GM19467 (cell line): ENCODE data around the gene SLC15A4.
"Not testable (repeated sequence)": the region's sequence is repeated elsewhere in the genome, so short reads cannot be mapped to it uniquely, and the experiment has no call there.

Experiments used
- ATAC-seq: cut with Tn5 transposase; IDR thresholded peaks from one replicate; pipeline ENCODE4 v1.9.1; 2021; ENCODE audit warnings: mild to moderate bottlenecking, moderate library complexity; ENCODE audit not compliant: unreplicated experiment

Gene SLC15A4

DNA sequence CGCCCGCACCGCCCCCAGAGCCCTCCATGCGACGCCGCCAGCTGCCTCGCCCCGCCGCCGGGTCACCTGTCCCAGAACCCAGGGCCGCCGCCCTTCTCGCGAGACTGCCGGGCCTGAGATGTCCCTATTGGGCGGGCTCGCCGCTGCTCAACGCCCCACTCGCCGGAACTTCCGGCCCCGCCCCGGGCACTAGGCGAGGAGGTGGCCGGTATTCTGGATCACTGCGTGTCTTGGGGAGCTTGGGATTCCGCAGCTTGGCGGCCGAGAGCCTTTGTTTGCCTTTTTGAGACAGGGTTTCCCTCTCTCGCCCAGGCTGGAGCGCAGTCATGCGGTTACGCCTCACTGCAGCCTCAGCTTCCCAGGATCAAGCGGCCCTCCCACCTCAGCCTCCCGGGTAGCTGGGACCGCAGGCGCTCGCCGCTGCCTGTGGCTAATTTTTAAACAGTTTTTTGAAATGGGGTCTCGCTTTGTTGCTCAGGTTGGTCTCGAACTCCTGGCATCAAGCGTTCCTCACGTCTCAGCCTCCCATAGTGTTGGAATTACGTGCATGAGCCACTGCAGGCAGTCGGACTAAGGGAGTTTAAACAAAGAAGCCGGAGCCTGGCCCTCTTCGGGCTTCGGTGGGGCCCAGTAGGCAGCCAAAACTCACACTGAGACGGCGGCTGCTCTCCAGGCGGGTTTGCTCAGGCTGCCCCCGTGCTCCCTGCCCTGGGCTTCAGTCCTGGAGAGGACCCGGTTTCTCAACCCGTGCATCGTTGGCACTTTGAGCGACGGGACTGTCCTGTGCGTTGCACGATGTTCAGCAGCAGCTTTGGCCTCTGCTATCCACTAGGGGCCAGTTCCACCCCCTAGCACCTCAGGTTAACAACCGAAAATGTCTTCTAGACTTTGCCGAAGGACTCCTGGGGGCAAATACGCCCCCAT is at the start of gene SLC15A4:
SLC15A4 (minus strand) TSS at position 43 of the 924 bp plus-strand sequence; CDS start at position 28, 15 bp downstream.
- peak; percentile 84 for ATAC-seq

DNA sequence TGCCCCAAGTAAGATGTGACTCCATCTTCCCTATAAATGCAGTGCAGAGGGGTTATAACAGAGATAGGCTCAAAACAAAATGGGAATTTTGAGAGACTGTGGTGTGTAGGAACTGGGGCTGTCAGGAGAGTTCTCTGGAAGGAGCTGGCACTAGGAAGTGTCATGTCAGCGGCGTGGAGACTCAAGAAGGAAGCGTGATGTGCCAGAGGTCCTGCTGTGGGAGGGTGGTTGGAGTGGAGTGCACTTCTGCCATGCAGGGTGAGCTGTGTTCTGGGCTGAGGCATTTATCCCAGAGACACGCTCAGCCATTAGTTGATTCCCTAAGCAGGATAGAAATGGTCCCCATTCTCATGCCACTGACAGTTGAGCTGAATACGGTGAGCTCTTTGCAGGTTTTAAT is 48.5 kb upstream of the SLC15A4 start:
- no peak for ATAC-seq

DNA sequence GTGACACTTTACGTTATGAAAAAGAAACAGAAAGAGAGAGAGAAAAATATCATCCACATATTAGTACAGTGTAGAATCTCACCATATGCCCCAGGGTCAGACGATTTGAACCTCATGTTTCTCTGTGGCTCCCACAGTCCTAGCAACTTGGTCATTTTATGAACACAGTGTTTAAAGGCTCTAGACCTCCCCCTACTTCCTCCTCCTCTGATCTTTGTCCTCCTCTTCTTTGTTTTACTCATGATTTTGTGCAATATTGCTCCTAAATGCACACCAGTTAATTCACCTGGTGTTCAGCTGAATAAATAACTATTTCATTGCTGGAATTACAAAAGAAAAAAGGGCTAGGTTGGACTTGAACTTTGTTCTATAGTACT is 47.7 kb upstream of the SLC15A4 start:
- ATAC-seq = no peak

DNA sequence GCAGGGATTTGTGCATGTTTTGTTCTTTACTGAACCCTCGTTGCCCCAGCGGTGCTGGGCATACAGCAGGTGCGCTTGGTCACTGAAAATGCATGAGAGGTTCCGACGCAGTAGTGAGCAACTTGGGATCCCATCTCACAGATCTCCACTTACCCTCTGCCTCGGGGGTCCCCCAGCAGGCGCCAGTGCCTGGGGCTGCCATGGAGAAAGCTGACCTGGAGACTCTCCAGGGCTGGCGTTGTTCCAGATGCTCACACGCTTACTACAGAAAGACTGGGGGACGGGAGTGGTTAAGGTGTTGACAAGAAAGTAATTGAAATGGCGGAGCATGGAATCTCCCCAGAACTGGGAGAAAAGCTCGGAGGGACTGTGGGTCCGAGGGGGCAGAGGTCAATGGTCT is 43.7 kb upstream of the SLC15A4 start:
- ATAC-seq = no peak

DNA sequence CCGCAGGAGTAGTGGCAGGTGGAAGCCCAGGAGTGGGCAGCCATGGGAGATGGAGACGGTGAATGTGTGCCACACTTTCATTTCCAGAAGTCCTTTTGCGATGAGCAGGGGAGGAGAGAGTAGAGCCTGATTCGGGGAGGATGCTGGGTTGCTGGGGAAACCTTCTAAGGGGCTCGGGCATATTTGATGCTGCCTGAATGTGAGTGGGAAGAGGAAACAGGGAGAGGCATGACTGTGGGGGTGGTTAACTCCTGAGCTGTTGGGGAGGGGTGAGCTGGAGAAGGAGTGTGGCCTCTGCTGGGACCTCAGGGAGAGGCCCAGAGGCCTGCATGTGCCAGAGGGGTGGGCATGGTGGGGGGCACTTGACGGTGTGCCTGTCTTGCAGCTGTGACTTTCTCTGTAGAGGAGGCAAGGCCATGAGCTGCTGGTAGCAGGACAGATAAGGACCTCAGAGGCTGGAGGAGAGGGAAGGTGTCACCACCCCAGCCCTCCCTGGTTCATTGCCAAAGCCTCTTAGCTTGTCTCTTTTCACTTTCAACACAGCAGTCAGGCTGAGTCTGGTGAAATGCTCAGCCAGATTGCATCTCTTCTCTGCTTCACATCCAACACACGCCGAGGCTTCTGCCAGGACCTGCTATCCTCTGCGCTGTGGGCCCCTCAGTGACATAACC is 40.9 kb upstream of the SLC15A4 start:
- no peak for ATAC-seq

DNA sequence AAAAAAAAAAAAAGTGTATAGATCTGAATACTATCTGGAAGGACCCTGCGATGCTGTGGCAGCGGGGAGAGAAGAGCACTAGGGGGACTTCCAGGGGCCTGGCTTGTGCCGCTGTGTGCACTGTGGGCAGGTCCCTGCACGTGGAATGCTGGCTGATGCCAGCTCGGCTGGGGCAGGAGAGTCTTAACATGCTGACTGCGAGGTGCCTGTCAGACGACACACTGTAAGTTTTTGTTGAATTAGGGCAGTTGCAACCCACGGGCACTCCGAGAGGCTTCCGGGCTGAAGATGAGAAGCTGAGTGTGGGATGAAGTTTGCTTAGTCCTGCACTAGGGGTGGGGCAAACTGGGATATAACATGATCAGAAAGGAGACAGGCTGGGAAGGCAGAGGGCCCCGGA is 40.2 kb upstream of the SLC15A4 start:
- no peak for ATAC-seq

DNA sequence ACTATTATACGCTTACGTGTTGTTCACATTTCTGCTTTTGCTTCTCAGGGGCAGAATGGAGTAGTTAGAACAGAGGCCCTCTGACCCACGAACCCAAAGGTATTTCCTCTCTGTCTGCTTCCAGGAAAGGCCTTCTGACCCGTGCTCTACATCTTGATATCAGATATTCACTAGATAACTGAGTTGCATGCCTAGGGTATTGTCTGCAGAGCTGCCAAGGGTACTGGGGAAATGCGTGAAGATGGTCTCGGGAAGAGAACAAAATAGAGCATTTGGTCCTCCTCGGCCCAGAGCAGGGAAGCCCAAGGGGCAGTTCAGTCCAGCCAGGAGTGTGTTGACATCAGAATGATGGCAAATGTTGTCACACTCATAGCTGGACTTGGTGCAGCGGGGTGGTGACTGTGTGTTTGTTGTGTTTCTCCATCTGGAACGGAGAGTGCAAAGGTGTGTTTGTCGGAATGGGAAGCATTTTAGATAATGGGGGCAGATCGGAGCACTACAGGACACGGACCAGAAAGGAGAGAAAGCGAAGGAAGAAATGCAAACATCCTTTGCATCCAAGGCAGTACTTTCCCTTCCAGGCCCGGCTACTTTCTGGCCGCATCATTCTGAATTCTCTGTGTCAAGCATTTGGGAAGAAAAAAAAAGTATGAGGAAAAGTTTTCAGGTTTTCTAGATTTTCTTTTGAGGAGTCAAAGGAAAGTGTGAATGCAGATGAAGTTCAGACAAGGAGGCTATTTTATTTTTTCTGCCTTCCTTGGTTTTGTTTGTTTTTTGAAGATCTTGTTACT is 37.7 kb upstream of the SLC15A4 start:
- ATAC-seq = no peak

DNA sequence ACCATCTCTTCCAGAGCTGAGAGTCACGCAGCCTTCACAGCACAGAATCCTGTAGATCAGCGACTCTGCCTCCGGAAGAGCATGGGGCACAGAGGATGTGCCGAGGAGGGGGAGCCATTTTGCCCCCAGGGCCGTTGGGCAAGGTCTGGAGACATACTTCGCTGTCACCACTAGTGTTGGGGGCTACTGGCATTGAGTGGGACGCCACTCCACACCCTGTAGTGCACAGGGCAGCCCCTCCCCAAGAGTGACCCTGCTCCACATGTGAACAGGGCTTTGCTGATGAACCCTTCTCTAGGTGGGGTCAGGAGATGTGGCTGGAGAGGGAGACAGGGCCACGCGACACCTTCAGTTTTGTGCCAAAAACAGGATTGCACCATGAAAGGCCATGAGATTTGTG is 35.6 kb upstream of the SLC15A4 start:
- ATAC-seq = no peak

DNA sequence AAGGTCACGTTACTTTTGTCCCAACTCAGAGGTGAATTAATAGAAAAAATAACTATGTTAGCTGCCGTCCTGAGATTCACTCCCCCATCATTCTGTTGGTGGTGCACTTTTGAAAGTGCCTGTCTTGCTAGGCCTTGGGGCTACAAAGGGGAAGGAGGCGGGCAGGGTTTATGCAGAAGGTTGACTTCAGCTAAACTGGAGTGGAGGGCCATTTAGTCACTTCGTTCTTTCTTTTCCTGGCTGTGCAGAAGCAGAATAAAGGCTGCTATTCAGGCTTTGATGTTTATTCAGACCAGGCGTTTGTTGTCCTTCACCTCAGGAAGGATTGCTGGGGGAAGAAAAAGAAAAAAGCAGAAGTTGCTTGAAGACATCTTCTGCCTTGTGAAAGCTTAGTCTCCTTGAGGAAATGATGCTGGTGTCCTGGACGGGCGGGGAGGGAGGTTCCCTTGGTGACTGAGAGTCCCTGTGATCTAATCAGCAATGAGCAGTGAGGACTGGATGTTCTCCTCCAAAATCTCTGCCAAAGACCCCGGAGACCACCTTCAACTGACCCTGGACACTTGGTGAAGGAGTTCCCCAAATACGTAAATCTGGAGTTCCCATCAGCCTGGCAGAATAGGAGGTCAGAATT is 33.5 kb upstream of the SLC15A4 start:
- ATAC-seq = no peak

DNA sequence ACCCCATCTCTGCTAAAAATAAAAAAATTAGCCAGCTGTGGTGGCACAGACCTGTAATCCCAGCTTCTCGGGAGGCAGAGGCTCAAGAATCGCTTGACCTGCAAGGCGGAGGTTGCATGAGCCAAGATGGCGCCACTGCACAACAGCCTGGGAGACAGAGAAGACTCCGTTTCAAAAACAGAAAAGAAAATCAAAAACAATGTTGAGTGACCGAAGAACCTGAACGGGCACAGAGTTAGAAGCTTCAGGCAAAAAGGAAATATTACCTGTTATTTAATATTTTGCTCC is 33.0 kb upstream of the SLC15A4 start:
- no peak for ATAC-seq

DNA sequence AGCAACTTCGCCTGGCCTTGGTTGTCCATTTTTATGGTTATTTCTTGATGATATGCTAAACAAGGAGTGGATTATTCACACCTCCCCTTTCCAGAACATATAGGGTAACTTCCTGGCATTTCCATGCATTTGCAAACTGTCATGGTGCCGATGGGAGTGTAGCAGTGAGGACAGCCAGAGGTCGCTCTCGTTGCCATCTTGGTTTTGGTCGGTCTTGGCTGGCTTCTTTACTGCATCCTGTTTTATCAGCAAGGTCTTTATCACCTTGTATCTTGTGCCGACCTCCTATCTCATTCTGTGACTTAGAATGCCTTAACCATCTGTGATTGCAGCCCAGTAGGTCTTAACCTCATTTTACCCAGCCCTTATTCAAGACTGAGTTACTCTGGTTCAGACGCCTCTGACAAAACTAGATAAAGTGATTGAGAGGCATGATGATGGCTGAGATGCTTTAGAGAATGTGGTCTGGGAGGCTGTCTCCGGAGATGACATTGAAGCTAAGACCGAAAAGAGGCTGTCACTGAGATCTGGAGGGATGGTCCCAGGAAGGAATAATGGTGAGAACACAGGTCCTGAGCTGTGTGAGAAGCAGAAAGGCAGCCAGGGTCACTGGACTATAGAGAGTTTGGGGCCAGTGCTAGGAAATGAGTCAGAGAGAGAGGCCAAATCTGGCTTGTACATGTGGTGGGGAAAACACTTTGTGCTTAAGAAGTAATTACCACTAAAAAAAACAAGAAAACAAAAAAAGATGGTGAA is 32.5 kb upstream of the SLC15A4 start:
- no peak for ATAC-seq

DNA sequence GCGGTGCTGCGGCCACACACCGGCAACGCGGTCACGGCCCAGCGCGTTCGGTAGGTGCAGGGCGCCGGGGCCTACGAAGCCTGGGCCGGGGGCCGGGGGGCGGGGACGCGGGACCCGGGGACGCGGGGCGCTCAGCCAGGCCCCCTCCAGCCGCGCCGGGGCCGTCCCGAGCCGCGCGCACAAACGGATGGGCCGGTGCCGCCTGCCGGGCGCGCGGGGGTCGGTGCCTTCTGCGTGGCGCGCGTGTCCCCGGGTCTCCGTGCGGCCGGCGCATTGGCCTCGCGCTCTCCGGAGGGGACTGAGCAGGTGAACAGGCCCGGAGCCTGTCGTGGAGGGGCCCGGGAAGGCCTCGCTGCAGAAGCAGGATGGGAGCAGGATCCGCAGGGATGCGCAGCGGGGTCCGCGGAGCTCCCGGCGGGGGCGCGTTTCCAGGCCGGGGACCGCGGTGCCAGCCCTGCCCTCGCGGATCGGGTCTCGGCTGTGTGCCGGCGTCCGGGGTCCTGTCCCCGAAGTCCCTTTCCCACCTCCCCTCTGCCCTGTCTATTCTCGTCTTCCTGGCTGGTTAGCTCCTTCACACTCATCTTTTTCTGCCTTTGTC is 29.9 kb upstream of the SLC15A4 start:
- ATAC-seq = no peak

DNA sequence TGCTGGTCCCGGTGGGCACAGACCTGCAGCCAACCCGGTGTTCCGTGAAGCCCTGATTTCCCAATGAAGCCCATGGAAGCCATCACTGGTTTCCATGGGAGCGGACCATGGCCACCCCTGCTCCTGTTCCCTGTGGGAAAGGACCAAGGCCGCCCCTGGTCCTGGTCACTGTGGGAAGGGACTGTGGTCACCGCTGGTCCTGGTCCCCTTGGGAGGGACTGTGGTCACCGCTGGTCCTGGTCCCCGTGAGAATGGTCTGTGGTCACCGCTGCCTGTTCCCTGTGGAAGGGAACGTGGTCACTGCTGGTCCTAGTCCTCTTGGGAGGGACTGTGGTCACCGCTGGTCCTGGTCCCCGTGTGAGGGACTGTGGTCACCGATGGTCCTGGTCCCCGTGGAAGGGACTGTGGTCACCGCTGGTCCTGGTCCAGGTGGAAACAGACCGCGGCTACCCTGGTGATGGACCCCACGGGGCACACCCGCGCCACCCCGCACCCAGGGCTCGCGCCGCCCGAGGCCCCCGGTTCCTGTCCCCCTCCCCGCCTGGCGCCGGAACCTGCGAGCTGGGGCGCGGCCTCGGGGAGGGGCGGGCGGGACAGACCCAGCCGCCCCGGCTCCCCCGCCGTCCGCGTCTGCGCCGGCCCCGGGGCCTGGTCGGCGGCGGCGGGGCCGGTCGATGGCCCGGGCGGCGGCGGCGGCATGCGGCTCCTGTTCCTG is 29.3 kb upstream of the SLC15A4 start, which contains the start of gene GLT1D1:
GLT1D1 (plus strand) TSS at position 594 of the 715 bp plus-strand sequence; CDS start at position 698, 104 bp downstream.
- no peak for ATAC-seq

DNA sequence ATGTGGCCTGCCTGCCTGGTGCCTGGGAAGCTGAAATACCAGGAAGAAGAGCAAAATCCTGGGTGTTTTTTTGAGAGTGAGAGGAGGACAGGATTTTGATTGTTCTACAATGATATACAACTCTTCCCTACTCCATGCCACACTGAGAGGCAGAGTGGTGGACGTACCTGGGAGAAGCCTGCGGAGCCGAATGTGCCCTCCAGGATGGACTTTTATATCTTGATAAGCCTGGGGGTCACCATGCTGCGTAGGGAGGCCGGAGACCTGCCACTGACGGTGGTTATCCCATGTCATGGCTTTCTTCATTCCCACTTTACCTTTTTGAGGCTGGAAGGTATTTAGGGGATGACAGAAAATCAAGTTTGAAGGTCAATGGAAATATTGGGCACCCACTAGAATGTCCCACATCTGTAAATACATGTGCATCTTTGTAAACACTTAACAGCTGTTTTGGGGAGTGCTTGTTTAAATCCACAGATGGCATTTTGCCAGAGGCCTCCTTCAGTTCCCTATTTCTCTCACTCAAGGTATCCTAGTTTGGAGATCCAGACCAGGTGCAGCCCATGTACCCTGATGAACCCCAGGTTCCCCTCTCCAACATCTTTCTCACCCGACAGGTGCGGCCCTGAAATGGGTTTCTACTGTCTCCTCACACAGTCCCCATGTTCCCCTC is 28.4 kb upstream of the SLC15A4 start:
- ATAC-seq = no peak

DNA sequence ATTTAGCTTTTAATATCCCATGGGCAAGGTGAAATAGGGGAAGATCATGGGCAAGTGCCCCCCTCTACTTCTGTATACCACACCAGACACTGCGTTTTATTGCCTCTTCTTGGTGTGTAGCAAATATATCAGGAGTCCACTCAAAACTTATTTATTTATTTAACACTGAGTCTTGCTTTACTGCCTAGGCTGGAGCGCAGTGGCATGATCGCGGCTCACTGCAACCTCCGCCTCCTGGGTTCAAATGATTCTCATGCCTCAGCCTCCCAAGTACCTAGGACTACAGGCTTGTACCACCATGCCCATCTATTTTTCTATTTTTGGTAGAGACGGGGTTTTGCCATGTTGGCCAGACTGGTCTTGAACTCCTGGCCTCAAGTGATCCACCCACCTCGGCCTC is 27.7 kb upstream of the SLC15A4 start:
- ATAC-seq = not testable (repeated sequence)

DNA sequence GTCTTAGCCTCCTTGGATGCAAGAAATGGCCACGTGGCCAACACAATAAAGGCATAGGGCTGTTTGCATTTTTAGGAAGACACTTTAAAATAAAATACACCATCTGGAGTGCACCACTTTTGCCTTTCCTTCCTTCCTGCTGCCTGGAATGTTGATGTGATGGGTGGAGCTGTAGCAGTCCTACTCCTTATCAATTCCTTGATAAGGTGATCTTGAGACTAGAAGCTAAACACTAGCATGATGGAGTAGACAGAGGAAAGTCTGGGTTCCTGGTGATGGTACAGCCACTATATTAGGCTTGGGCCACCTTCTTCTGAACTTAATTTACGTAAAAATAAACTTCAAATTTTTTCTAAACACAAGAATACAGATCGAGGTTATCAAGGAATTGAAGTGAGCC is 26.6 kb upstream of the SLC15A4 start:
- no peak for ATAC-seq

DNA sequence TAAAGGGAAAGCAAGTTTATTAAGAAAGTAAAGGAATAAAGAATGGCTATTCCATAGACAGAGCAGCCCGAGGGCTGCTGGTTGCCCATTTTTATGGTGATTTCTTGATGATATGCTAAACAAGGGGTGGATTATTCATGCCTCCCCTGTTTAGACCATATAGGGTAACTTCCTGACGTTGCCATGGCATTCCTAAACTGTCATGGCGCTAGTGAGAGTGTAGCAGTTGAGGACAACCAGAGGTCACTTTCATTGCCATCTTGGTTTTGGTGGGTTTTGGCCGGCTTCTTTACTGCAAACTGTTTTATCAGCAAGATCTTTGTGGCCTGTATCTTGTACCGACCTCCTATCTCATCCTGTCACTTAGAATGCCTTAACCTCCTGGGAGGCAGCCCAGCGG is 26.0 kb upstream of the SLC15A4 start:
- not testable (repeated sequence) for ATAC-seq

DNA sequence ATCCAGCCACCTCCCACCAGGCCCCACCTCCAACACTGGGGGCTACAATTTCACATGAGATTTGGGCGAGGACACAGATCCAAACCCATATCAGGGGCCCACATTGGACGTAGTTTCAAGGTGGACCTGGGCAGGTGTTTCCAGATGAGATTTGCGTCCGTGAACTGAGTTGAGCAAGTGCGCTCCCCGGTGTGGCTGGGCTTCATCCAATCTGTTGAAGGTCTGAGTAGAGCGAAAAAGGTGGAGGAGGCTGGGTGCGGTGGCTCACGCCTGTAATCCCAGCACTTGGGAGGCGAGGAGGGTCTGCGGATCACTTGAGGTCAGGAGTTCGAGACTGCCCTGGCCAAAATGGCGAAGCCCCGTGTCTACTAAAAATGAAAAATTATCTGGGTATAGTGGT is 24.6 kb upstream of the SLC15A4 start:
- ATAC-seq = no peak

DNA sequence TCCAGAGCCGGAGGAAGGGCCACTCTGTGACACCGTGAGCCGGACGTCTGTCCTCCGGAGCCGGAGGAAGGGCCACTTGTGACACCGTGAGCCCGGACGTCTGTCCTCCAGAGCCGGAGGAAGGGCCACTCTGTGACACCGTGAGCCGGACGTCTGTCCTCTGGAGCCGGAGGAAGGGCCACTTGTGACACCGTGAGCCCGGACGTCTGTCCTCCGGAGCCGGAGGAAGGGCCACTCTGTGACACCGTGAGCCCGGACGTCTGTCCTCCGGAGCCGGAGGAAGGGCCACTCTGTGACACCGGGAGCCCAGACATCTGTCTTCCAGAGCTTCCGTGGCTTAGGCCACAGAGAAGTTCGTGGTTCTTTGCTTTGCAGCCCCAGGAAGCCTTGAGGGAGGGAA is 22.9 kb upstream of the SLC15A4 start:
- not testable (repeated sequence) for ATAC-seq
